NCI-H1417 (cell line): Measurements from ENCODE around the gene SAP30BP.

Source experiments
- DNase-seq, 3 experiments: peaks; one replicate each; lab custom pipeline; 2025; lab: John Stamatoyannopoulos, UW

Gene SAP30BP

DNA sequence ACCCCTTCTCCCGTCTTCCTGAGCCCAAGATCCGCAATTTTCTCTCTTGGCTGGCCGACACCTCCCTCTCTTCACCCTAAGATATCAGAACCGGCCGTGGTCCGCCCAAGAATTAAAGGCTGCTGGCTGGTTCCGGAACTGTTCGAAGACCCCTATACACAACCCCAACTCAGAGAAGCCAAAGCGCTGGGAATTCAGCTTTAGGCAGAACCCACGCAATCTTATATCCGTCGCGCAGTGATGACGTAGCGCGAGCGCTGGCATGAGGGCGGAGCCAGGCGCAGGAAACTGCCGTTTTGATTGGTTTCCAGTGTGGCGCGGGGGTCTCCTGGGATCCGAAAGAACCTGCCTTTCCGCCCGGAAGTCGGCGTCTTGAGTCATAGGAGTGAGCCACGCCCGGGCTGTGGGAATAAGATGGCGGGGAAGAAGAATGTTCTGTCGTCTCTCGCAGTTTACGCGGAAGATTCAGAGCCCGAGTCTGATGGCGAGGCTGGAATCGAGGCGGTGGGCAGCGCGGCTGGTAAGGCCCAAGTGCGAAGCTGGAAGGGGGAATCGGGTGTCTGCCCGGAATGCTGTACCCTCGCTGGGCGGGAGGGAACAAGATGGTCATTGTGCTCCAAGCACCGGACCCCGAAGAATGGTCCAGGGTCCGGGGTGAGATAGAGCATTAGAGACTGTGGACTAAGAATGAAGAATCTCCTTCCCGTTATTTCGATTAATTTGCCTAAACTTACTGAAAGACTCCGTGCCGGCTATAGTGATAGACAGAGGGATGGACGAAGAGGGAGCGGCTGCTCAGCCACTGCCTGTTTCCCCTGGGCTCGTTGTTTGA is at the start of gene SAP30BP, which contains the start of gene RECQL5:
SAP30BP (plus strand) TSS at position 380 of the 832 bp plus-strand sequence; CDS start at position 415, 35 bp downstream.
RECQL5 (minus strand) TSS at position 196 of the 832 bp plus-strand sequence. CDS start 597 bp downstream, outside the sequence.
- DNase-seq, result peak; percentile 97 to 99 (median 99)

GRCh38 chr17:75617675-75618074 is 49.5 kb upstream of the SAP30BP start:
- no peak for DNase-seq

DNA sequence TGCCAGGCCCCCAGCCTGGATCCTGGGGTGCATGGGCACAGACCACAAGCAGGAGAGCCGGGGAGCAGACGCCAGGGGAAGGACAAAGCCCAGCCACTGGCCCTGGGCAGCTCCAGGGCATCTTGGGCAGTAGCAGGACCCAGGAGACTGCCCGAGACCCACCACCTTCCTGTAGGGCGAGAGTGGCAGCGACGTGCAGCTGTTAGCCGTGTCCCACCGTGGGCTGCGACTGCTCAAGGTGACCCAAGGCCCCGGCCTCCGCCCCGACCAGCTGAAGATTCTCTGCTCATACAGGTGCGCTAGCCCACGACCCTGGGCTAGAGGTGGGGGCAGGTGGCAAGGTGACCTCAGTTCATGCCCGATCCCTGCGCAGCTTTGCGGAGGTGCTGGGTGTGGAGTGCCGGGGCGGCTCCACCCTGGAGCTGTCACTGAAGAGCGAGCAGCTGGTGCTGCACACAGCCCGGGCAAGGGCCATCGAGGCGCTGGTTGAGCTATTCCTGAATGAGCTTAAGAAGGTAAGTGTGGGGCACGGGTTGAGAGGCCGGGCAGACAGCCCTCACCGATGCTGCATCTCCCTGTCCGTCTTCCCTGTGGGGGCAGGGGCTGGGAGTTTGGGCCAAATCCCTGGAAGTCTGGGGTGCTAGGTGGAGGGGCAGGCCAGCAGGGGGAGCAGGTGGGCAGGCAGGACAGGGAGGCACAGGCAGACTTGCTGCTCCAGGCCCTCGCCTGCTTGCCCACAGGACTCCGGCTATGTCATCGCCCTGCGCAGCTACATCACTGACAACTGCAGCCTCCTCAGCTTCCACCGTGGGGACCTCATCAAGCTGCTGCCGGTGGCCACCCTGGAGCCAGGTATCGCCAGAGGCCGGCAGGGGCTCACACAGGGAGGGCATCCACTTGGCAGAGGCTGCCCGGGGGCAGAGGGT is 47.4 kb upstream of the SAP30BP start:
- peak; percentile 10 to 42 (median 13) for DNase-seq

- no peak for DNase-seq
Measured at GRCh38 chr17:75621489-75621888, 45.6 kb upstream of the SAP30BP start.

GRCh38 chr17:75622076-75622475 is 45.1 kb upstream of the SAP30BP start:
- no peak for DNase-seq

DNA sequence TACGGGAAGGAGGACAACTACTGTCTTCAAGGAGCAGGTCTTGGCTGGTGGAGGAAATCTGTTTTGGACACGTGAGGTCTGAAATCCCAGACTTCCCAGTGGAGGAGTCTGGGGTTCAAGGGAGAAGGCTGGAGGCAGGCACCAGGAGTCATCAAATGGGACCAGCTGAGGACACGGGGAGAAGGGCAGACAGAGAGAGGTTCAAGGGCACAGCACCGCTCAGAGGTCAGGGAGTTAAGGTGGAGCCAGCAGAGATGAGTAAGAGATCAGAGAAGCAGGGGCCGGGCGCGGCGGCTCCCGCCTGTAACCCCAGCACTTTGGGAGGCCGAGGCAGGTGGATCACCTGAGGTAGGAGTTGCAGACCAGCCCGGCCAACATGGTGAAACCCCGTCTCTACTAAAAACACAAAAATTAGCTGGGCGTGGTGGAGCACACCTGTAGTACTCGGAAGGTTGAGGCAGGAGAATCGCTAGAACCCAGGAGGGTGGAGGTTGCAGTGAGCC is 44.3 kb upstream of the SAP30BP start:
- DNase-seq, result no peak

- no peak for DNase-seq
Measured at GRCh38 chr17:75623386-75623785, 43.8 kb upstream of the SAP30BP start.

- no peak for DNase-seq
Measured at GRCh38 chr17:75624021-75624420, 43.1 kb upstream of the SAP30BP start.

- no peak for DNase-seq
Measured at GRCh38 chr17:75624714-75625345, 42.3 kb upstream of the SAP30BP start.

DNA sequence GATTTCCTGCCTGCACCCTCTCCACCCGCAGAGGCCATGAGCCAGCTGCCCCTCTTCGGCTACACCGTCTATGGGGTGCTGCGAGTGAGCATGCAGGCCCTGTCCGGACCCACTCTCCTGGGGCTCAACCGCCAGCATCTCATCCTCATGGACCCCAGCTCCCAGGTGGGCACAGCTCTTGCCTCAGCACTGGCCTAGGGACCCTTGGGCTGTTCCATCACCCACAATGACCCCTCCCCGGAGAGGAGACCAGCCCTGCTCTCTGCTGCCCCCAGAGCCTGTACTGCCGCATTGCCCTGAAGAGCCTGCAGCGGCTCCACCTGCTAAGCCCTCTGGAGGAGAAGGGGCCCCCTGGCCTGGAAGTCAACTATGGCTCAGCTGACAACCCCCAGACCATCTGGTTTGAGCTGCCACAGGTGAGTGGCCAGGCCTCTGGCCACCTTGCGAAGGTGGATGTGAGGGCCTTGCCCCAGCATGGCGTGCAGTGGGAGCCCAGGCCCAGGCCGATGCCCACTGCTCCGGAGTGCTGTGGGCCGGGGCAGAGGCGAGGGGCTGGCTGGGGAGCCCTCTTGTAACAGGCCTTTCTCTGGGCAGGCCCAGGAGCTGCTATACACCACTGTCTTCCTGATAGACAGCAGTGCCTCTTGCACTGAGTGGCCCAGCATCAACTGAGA is 41.2 kb upstream of the SAP30BP start:
- peak in 1 of 3 experiments; percentile 12 for DNase-seq

DNA sequence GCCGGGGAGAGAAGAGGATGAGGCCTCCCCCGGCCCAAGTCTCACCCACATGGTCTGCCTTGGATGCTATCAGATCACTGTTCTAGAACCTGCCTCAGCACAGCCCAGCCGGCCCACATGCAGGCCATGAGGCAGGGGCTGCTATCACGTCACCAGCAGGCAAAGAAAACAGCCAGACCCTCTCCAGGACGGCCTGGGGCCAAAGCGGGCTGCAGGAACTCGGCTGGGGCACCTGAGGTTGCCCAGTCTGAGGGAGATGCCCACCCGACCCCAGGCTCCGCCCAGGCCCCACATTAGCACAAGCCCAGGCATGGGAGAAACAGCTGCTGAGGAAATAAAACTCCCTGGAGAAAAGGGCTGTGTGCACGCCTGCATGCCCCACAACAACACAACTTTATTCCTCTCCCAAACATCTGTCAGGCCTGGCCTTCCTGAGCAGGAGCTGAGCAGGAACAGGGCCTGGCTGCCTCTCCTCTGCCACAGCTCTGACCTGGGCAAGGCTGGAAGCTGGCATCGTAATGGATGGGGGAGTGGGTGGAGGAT is 40.6 kb upstream of the SAP30BP start:
- DNase-seq, result no peak

DNA sequence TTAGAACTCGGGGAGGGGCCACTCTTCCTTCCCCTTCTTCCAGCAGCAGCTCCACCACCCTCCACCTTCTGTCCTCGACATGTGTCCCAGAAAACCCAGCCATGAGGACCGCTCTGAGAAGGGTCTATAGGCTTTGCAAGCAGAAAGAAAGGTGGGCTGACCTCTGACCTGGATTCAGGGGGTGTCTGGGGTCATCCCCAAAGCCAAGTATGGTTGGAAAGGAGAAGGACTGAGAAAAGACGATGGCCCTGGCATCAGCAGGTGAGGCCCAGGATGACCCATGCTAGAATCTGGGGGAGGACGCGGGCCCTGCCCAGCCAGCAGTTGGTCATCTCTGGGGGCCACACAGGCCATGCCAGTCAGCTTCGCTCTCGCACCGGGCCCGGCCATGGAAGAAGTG is 40.0 kb upstream of the SAP30BP start:
- DNase-seq, result no peak

DNA sequence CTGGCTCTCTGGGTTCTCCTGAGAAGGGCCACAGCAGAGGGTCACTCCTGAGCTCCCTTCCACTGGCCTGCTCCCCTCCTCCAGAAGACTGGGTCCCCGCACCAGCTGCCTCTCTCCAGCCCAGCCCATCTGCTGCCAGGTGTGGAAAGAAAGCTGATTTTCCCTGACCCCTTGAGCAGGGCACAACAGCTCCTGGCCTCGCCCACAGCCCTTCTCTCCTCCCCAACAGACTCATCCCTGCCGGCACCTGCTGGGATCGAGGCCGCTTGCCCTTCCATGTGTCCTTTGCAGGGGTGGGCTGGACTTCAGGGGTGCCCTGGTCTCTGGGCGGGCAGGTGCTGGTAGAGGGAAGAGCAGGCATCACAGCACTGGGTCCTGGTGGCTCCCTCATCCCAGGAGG is 38.7 kb upstream of the SAP30BP start:
- no peak for DNase-seq

GRCh38 chr17:75629157-75629556 is 38.0 kb upstream of the SAP30BP start:
- DNase-seq, result no peak

DNA sequence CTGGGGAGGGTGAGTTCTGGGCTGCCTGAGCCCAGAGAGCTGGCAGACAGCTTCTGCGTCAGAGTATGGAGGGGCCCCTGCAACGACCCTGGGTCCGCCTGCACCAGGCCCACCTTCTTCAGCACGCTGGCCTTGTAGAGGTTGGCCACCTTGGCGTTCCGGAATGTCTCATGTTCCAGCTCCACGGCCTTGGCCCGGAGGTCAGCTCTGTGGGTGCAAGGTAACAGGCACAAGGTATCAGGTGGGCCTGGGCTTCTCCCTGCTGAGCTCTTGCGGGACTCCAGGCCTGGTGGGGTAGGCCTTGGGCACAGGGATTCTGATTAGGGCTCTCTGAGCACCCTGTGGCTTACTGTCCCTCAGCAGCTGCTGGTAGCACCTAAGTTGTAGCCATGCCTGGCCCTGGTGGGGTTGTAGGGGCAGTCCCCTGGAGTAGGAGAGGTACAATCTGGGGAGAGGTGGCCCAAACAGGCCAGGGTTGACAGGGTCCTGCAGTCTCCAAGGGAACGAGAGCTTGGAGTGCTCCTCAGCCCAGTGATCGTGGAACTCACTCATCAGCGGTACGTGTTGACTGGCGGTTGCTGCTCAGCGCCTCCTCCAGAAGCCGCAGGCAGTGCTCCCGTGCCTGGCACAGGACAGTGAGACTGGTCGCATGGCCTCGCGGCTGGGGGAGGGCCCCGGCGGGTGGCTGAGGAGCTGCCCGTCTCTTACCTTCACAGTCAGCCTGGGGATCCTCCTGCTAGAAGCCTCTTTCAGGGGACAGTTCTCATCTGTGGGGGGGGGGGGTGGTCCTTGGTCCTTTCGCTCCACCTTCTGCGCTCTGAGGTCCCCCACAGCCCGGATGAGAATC is 36.8 kb upstream of the SAP30BP start:
- DNase-seq, result no peak

GRCh38 chr17:75631353-75631752 is 35.8 kb upstream of the SAP30BP start:
- DNase-seq, result no peak

GRCh38 chr17:75632428-75632827 is 34.7 kb upstream of the SAP30BP start:
- DNase-seq, result no peak

- peak; percentile 44 to 63 (median 59) for DNase-seq
Measured at GRCh38 chr17:75632863-75633485, 34.2 kb upstream of the SAP30BP start, which contains the start of gene SMIM5. SMIM5 (plus strand) TSS chr17:75633434; CDS start chr17:75640202, 6,768 bp downstream.
